Progenitor cell of endocrine pancreas (in vitro differentiated cells): ENCODE data around the gene NDUFS7. TPM values are rescaled to one million over a fixed set of nuclear protein-coding genes. Genes with fewer than 3 reads are reported as not detected.

ENCODE experiments used
- DNase-seq: peaks from one replicate; pipeline ENCODE4 v3.0.0; 2021; ENCODE audit warnings: low spot score; ENCODE audit not compliant: unreplicated experiment
- H3K27ac Mint-ChIP-seq: 2 replicates; pipeline ENCODE4 v1.8.0; 2021; ENCODE audit warnings: mild to moderate bottlenecking, moderate library complexity, mixed read lengths
- H3K27me3 Mint-ChIP-seq: 2 replicates; pipeline ENCODE4 v1.8.0; 2021; ENCODE audit warnings: mixed read lengths
- H3K36me3 Mint-ChIP-seq: 2 replicates; pipeline ENCODE4 v1.8.0; 2022; ENCODE audit warnings: mixed read lengths; ENCODE audit not compliant: insufficient read depth
- H3K4me1 Mint-ChIP-seq: 2 replicates; pipeline ENCODE4 v1.8.0; 2021; ENCODE audit warnings: low read depth, mixed read lengths
- H3K4me3 Mint-ChIP-seq: 2 replicates; pipeline ENCODE4 v1.8.0; 2021; ENCODE audit warnings: low read depth, mild to moderate bottlenecking, moderate library complexity, mixed read lengths
- H3K9me3 Mint-ChIP-seq: 2 replicates; pipeline ENCODE4 v1.8.0; 2021; ENCODE audit warnings: low read depth, mixed read lengths
- CTCF ChIP-seq: fragments of 200-600 bp; sonication (generic); IDR thresholded peaks from one replicate; pipeline ENCODE4 v1.5.0; 2021; ENCODE audit warnings: antibody characterized with exemption, mild to moderate bottlenecking; ENCODE audit not compliant: unreplicated experiment
- total RNA-seq: library from RNA; stranded (reverse); gene quantifications from 2 replicates; pipeline ENCODE4 v1.2.1, GENCODE V29; 2021

The NDUFS7 gene
- total RNA-seq, 1 donor from 2014 or later = 62.4 TPM

GRCh38 chr19:1377176-1377964, 6.3 kb upstream of the NDUFS7 start:
- Mint-ChIP-seq H3K4me1 (peaks cover 2% of the 10 kb centered on the region), H3K27ac (no peak overlapping the region), H3K4me3 (no peak overlapping the region), H3K27me3 (no peaks in the 10 kb centered on the region), H3K36me3 (peaks cover 15% of the 10 kb centered on the region), H3K9me3 (no peaks in the 10 kb centered on the region)
- TF ChIP-seq CTCF = no peak
- no peak for DNase-seq

GRCh38 chr19:1377965-1378785, 5.5 kb upstream of the NDUFS7 start:
- DNase-seq = no peak
- Mint-ChIP-seq H3K27me3 (no peaks in the 10 kb centered on the region), H3K9me3 (no peaks in the 10 kb centered on the region), H3K4me1 (peaks cover 2% of the 10 kb centered on the region), H3K4me3 (no peak overlapping the region), H3K36me3 (peaks cover 12% of the 10 kb centered on the region), H3K27ac (no peak overlapping the region)
- peak; percentile 13 for TF ChIP-seq CTCF

- Mint-ChIP-seq H3K4me3 (no peak overlapping the region), H3K27ac (no peak overlapping the region)
Observed at GRCh38 chr19:1379126-1379905, 4.4 kb upstream of the NDUFS7 start.

GRCh38 chr19:1379961-1380489, 3.7 kb upstream of the NDUFS7 start:
- no peak for DNase-seq

More at GRCh38 chr19:1379126-1379905, 4.4 kb upstream of the NDUFS7 start:
- no peak for TF ChIP-seq CTCF
- H3K9me3 Mint-ChIP-seq = no peaks in the 10 kb centered on the region
- H3K4me1 Mint-ChIP-seq = peaks cover 5% of the 10 kb centered on the region
- H3K36me3 Mint-ChIP-seq = peaks cover 11% of the 10 kb centered on the region
- no peaks in the 10 kb centered on the region for H3K27me3 Mint-ChIP-seq
- DNase-seq = no peak

More at GRCh38 chr19:1379961-1380489, 3.7 kb upstream of the NDUFS7 start:
- Mint-ChIP-seq H3K27me3 (no peaks in the 10 kb centered on the region), H3K4me3 (no peak overlapping the region), H3K9me3 (no peaks in the 10 kb centered on the region), H3K36me3 (peaks cover 8% of the 10 kb centered on the region), H3K27ac (peak overlapping the region; percentile 67), H3K4me1 (peaks cover 8% of the 10 kb centered on the region)
- no peak for TF ChIP-seq CTCF
